GM08714 (cell line): ENCODE data around the gene TGFBR3L.
"Not testable (repeated sequence)": the region's sequence is repeated elsewhere in the genome, so short reads cannot be mapped to it uniquely, and the experiment has no call there.

Experiments
- H3K4me3 ChIP-seq: fragments of 200-500 bp; sonication (Bioruptor generic); 2 replicates; pipeline ENCODE4 v1.5.1; 2014; ENCODE audit warnings: mild to moderate bottlenecking, low read length, inconsistent platforms
- ZNF274 ChIP-seq: IDR thresholded peaks from 2 replicates; pipeline ENCODE4 v1.6.1; 2012; ENCODE audit warnings: mild to moderate bottlenecking, low read depth, low read length

Gene TGFBR3L

GRCh38 chr19:7955696-7956095 lies 41.1 kb downstream of the TGFBR3L start:
- TF ChIP-seq ZNF274, result no peak
- H3K4me3 ChIP-seq, result no peak overlapping the region

- H3K4me3 ChIP-seq, result no peak overlapping the region
Measured at GRCh38 chr19:7959211-7959610, 44.6 kb downstream of the TGFBR3L start.

GRCh38 chr19:7961082-7961481 lies 46.5 kb downstream of the TGFBR3L start:
- H3K4me3 ChIP-seq, result not testable (repeated sequence)

More at GRCh38 chr19:7959211-7959610, 44.6 kb downstream of the TGFBR3L start:
- no peak for TF ChIP-seq ZNF274

DNA sequence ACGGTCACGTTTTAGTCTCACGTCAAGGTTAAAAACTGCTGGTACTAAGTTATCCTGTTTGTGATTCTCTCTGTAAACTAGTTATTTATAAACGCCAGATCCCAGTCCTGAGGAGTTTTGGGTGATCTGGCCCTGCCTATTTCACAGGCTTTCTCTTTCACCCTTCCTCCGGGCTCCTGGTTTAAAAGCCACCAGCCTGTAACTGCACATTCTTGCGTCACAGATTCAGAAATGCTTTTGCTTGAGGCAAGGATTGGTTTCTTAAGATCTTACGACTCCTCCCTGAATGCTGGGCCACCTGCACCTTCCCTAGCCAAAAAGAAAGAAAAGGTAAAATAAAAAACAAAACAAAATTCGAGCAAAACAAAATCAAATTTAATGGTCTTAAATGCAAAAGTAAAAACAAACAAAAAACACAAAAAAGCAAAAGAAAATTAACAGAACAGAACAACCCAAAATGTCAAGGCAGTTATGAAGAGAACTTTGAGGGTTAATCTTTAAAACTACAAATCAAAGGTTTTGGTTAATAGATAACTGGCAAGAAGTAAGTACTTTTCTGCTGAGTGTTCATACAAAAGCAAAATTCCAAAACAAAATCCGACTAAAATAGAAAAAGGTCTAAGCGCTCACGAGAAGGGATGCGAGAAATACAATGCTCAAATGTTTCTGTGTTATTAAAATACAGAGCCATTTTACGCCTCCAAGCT lies 47.4 kb downstream of the TGFBR3L start:
- TF ChIP-seq ZNF274, result no peak
- no peak overlapping the region for H3K4me3 ChIP-seq

GRCh38 chr19:7962644-7963268 lies 48.1 kb downstream of the TGFBR3L start:
- H3K4me3 ChIP-seq, result no peak overlapping the region
- no peak for TF ChIP-seq ZNF274

DNA sequence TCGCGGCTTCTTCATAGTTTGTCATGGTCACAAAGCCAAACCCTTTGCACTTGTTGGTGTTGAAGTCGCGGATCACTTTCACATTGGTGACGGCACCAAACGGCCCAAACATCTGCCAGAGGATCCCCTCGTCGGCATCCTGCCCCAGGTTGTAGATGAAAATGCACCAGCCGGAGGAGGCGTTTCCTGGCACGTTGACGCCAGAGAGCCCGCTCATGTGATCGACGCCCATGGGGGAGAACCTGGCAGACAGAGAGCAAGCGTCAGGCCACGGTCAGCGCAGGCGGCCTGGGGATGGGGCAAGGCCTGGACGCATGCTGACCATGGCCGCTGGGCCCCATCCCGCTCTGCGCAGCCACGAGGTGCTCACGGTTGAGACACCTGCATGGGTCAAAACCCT lies 48.9 kb downstream of the TGFBR3L start:
- H3K4me3 ChIP-seq, result no peak overlapping the region
- no peak for TF ChIP-seq ZNF274

DNA sequence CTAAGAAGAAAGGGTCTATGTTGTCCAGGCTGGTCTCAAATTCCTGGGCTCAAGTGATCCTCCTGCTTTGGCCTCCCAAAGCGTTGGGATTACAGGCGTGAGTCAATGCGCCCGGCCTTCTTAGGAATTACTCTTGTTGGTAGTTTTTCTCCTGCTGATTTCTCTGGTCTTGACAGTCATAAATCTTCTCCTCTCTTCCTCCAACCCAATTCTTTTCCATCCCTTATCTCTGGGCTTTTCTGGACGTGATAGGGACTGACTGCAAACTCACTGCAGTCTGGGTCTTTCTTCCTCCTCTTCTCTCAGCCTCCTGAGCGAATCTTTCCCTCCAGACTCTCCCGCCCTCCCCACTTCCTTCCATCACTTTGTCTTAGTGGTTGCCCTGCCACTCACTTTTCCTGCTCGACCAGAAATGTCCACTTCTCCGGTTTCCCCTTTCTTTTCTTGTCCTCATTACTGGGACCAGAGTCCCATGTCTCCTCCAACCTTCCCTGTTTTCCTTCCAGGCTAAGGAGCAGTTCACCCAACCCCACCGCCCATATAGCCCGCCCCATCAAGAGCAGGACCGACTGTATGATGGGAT lies 50.7 kb downstream of the TGFBR3L start:
- TF ChIP-seq ZNF274, result no peak
- no peak overlapping the region for H3K4me3 ChIP-seq

- H3K4me3 ChIP-seq, result no peak overlapping the region
- TF ChIP-seq ZNF274, result no peak
Measured at GRCh38 chr19:7965921-7966665, 51.5 kb downstream of the TGFBR3L start.

GRCh38 chr19:7968008-7968795 lies 53.6 kb downstream of the TGFBR3L start:
- no peak overlapping the region for H3K4me3 ChIP-seq
- TF ChIP-seq ZNF274, result no peak
